Measurements from ENCODE around the gene ALDH8A1.

ALDH8A1 gene

DNA sequence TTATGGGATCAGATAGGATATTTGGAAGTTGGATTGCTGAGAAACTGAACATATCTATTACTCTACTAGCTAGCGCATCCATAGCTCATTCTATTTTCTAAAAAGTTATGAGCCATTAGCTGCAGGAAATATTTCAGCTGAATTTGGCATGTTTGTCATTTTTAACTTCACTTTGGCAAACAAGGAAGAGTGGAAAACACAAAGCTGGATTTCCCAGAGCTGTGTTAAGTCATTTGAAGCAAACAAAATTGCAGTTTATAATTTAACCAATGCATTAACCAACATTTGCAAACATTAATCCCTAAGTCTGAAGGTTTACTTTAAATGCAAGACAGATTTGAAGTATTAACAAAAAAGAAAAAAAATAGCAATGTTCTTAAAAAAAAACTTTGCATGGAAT lies 1.2 kb downstream of the ALDH8A1 start:
- H3K36me3 ChIP-seq (ENCODE audit: control insufficient read depth, insufficient read depth, low read length) = no peaks in the 10 kb centered on the region
- no peaks in the 10 kb centered on the region for H3K4me1 ChIP-seq (ENCODE audit: control insufficient read depth, insufficient read depth, low read length)
- H3K27me3 ChIP-seq (ENCODE audit: control insufficient read depth, insufficient read depth, low read length) = no peaks in the 10 kb centered on the region
- H3K4me3 ChIP-seq (ENCODE audit: low read depth, low read length) = no peak overlapping the region
- H3K9me3 ChIP-seq (ENCODE audit: control insufficient read depth, insufficient read depth, low read length) = no peaks in the 10 kb centered on the region
- no peak overlapping the region for H3K9ac ChIP-seq (ENCODE audit: low read depth, low read length)

DNA sequence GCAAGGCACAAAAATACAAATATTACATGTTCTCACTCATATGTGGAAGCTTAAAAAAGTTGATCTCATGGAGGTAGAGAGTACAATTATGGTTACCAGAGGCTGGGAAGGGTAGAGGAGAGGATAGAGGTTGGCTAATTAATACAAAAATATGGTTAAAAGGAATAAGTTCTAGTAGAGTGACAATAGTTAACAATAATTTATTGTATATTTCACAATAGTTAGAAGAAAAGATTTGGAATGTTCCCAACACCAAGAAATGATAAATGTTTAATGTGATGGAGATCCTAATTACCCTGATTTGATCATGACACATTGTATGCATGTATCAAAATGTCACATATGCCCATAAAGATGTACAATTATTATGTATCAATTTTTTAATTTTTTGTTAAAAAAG lies 1.8 kb downstream of the ALDH8A1 start:
- no peaks in the 10 kb centered on the region for H3K9me3 ChIP-seq (ENCODE audit: control insufficient read depth, insufficient read depth, low read length)
- H3K36me3 ChIP-seq (ENCODE audit: control insufficient read depth, insufficient read depth, low read length) = no peaks in the 10 kb centered on the region
- H3K27me3 ChIP-seq (ENCODE audit: control insufficient read depth, insufficient read depth, low read length) = no peaks in the 10 kb centered on the region
- no peak overlapping the region for H3K4me3 ChIP-seq (ENCODE audit: low read depth, low read length)
- H3K4me1 ChIP-seq (ENCODE audit: control insufficient read depth, insufficient read depth, low read length) = no peaks in the 10 kb centered on the region
- H3K9ac ChIP-seq (ENCODE audit: low read depth, low read length) = no peak overlapping the region

DNA sequence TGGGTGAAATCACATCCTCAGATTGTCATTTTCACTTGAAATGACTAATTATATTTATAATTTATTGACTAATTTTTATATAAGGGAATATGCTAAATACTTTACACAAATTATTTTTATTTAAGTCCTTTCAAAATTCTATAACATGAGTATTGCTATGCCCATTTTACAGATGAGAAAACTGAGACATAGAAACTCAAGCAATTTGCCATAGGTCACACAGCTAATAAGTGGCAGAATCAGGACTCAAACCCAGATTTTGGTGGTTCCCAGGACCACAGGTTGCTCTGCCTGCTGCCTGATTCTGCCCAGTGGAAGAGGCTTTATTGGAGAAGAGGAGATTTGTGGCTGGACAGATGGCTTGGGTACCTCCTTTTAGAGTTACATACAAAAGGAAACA lies 4.9 kb downstream of the ALDH8A1 start:
- no peaks in the 10 kb centered on the region for H3K9me3 ChIP-seq (ENCODE audit: control insufficient read depth, insufficient read depth, low read length)
- H3K36me3 ChIP-seq (ENCODE audit: control insufficient read depth, insufficient read depth, low read length) = no peaks in the 10 kb centered on the region
- H3K4me1 ChIP-seq (ENCODE audit: control insufficient read depth, insufficient read depth, low read length) = no peaks in the 10 kb centered on the region
- H3K9ac ChIP-seq (ENCODE audit: low read depth, low read length) = no peak overlapping the region
- no peaks in the 10 kb centered on the region for H3K27me3 ChIP-seq (ENCODE audit: control insufficient read depth, insufficient read depth, low read length)
- H3K4me3 ChIP-seq (ENCODE audit: low read depth, low read length) = no peak overlapping the region

DNA sequence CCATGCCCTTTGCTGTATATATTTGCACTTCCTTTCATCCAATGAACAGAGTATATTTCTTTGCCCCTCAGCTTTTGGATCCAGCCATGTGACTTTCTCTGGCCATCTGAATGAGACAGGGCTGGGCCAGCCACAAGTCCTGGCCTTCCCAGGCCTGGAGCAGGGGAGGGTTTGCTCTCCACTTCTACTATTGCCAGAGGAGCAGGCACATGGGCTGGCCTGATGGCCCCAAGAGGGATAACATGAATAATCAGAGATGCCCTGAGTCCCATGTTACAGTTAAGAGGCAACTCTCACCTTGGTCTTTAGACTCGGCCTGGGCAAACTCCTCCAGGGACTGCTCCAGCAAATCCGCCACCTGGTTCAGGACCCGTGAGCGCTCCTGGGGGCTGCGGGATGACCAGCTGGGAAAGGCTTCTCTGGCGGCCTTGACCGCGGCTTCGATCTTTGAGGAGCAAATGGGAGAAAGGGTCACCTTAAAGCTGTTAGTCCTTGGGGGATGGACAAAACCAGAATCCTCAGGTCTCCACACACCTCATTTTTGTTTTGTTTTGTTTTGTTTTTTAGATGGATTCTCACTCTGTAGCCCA lies 6.3 kb downstream of the ALDH8A1 start:
- Histone ChIP-seq H3K4me1 (ENCODE audit: control insufficient read depth, insufficient read depth, low read length) (no peaks in the 10 kb centered on the region), H3K36me3 (ENCODE audit: control insufficient read depth, insufficient read depth, low read length) (no peaks in the 10 kb centered on the region), H3K27me3 (ENCODE audit: control insufficient read depth, insufficient read depth, low read length) (no peaks in the 10 kb centered on the region), H3K9me3 (ENCODE audit: control insufficient read depth, insufficient read depth, low read length) (no peaks in the 10 kb centered on the region), H3K4me3 (ENCODE audit: low read depth, low read length) (no peak overlapping the region), H3K9ac (ENCODE audit: low read depth, low read length) (no peak overlapping the region)

DNA sequence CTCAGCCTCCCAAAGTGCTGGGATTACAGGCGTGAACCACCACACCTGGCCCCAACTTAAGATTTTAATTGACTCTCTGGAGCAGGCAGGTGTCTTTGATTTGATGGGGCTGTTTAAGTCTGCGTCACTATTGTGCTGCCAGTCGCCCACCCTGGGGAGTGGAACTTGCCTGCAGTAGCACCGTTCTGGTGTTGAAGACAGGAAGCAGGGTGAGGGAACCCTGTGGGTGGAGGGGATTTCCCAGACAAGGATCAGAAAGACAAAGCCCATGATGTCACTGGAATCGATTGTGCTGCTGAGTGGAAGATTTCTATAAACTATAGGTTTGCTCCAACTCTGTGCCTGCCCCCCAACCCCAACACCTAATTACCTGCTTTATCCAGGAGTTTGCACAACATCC lies 11.0 kb downstream of the ALDH8A1 start:
- no peaks in the 10 kb centered on the region for H3K4me1 ChIP-seq (ENCODE audit: control insufficient read depth, insufficient read depth, low read length)
- no peaks in the 10 kb centered on the region for H3K27me3 ChIP-seq (ENCODE audit: control insufficient read depth, insufficient read depth, low read length)
- no peaks in the 10 kb centered on the region for H3K9me3 ChIP-seq (ENCODE audit: control insufficient read depth, insufficient read depth, low read length)
- H3K4me3 ChIP-seq (ENCODE audit: low read depth, low read length) = no peak overlapping the region
- H3K36me3 ChIP-seq (ENCODE audit: control insufficient read depth, insufficient read depth, low read length) = no peaks in the 10 kb centered on the region
- no peak overlapping the region for H3K9ac ChIP-seq (ENCODE audit: low read depth, low read length)

DNA sequence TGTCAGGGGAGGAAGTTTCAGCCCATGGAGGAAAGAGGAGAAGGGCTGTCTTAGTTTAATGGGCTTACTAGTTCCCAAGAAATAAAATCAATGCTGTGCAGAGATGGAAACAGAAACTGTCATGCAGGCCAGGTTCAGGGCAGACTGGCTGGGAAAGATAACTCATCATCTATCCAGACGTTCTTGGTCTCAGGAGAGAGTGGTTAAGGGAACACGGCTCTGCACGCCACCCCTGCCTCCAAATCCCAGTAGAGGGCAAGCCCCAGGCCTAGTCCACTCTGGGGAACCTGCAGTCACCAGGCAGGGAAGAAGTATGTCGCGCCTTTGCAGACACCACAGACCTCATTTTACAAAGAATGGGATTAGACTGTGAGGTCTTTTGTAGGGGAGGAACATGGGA lies 12.5 kb downstream of the ALDH8A1 start:
- H3K36me3 ChIP-seq (ENCODE audit: control insufficient read depth, insufficient read depth, low read length) = no peaks in the 10 kb centered on the region
- no peaks in the 10 kb centered on the region for H3K27me3 ChIP-seq (ENCODE audit: control insufficient read depth, insufficient read depth, low read length)
- no peak overlapping the region for H3K9ac ChIP-seq (ENCODE audit: low read depth, low read length)
- H3K9me3 ChIP-seq (ENCODE audit: control insufficient read depth, insufficient read depth, low read length) = no peaks in the 10 kb centered on the region
- H3K4me3 ChIP-seq (ENCODE audit: low read depth, low read length) = no peak overlapping the region
- no peaks in the 10 kb centered on the region for H3K4me1 ChIP-seq (ENCODE audit: control insufficient read depth, insufficient read depth, low read length)

DNA sequence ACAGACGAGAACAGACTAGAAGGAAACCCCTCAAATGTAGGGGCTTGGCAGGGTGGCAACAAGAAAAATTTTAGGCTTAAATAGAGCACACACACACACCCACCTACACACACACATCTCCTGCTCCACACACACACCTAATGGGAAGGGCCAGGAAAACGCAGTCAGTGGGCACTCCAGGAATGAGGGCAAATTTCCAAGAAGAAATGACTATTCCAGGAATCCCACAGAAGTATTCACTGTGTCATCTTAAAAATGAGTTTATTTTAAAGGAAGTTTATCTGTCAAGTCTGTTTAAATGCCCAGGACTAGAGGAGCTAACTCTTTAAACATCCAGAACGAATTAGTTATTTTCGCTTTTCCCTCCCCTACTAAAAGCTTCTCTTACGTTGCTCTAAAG lies 13.0 kb downstream of the ALDH8A1 start:
- no peak overlapping the region for H3K9ac ChIP-seq (ENCODE audit: low read depth, low read length)

DNA sequence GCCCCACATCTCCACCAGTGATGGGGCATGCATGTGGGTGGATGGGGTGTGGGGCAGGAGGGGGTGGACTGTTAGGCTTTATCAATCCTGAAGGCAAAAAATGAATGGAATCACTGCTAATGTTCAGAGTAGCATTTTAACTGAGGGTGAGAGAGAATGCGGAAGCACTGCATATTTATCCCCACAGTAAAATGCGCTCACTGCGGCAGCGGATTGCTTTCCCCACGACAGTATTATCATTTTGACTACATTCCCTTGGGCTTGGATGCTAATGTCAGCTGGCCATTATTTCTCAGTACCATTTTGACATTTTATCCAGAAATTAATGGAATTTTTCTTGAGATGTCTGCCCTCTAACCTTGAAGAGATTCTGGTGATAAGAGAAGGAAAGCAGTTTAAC lies 13.4 kb downstream of the ALDH8A1 start:
- no peak overlapping the region for H3K4me3 ChIP-seq (ENCODE audit: low read depth, low read length)
- no peaks in the 10 kb centered on the region for H3K27me3 ChIP-seq (ENCODE audit: control insufficient read depth, insufficient read depth, low read length)
- H3K36me3 ChIP-seq (ENCODE audit: control insufficient read depth, insufficient read depth, low read length) = no peaks in the 10 kb centered on the region
- no peaks in the 10 kb centered on the region for H3K9me3 ChIP-seq (ENCODE audit: control insufficient read depth, insufficient read depth, low read length)
- no peak overlapping the region for H3K9ac ChIP-seq (ENCODE audit: low read depth, low read length)
- H3K4me1 ChIP-seq (ENCODE audit: control insufficient read depth, insufficient read depth, low read length) = no peaks in the 10 kb centered on the region

More for the DNA sequence above, 13.0 kb downstream of the ALDH8A1 start:
- no peak overlapping the region for H3K4me3 ChIP-seq (ENCODE audit: low read depth, low read length)
- H3K36me3 ChIP-seq (ENCODE audit: control insufficient read depth, insufficient read depth, low read length) = no peaks in the 10 kb centered on the region
- no peaks in the 10 kb centered on the region for H3K4me1 ChIP-seq (ENCODE audit: control insufficient read depth, insufficient read depth, low read length)
- H3K9me3 ChIP-seq (ENCODE audit: control insufficient read depth, insufficient read depth, low read length) = no peaks in the 10 kb centered on the region
- H3K27me3 ChIP-seq (ENCODE audit: control insufficient read depth, insufficient read depth, low read length) = no peaks in the 10 kb centered on the region

DNA sequence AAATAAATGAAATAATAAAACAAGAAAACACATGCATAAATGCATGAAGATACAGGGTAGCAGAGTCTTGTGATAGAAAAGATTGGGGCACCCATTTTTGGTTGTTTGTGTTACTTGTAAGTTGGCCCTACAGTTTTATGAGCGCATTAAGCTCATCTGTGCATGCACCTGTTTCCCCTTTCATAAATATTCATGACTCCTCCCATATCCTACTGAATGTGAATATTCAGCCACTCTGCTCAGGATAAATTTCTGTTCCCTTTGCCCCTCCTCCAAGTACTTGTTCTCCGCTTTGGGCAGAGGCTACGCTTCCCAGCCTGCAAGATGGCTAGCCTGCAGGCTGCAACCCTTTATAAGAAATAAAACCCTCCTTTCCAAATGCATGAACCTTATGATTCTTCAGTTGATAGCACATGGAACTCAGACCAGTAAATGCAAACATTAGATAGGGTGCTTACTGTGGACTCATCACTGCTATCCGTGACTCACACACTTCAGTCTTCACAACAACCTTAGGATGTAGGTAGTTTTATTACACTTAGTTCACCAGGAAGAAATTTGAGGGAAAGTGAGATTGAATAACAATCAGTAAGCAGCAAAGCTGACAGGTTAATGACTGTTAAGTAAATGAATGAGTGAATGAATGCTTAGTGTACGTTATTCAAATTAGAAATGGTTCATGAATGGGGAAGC lies 15.0 kb downstream of the ALDH8A1 start:
- Histone ChIP-seq H3K4me1 (ENCODE audit: control insufficient read depth, insufficient read depth, low read length) (no peaks in the 10 kb centered on the region), H3K4me3 (ENCODE audit: low read depth, low read length) (no peak overlapping the region), H3K27me3 (ENCODE audit: control insufficient read depth, insufficient read depth, low read length) (no peaks in the 10 kb centered on the region), H3K9ac (ENCODE audit: low read depth, low read length) (no peak overlapping the region), H3K9me3 (ENCODE audit: control insufficient read depth, insufficient read depth, low read length) (no peaks in the 10 kb centered on the region), H3K36me3 (ENCODE audit: control insufficient read depth, insufficient read depth, low read length) (no peaks in the 10 kb centered on the region)

DNA sequence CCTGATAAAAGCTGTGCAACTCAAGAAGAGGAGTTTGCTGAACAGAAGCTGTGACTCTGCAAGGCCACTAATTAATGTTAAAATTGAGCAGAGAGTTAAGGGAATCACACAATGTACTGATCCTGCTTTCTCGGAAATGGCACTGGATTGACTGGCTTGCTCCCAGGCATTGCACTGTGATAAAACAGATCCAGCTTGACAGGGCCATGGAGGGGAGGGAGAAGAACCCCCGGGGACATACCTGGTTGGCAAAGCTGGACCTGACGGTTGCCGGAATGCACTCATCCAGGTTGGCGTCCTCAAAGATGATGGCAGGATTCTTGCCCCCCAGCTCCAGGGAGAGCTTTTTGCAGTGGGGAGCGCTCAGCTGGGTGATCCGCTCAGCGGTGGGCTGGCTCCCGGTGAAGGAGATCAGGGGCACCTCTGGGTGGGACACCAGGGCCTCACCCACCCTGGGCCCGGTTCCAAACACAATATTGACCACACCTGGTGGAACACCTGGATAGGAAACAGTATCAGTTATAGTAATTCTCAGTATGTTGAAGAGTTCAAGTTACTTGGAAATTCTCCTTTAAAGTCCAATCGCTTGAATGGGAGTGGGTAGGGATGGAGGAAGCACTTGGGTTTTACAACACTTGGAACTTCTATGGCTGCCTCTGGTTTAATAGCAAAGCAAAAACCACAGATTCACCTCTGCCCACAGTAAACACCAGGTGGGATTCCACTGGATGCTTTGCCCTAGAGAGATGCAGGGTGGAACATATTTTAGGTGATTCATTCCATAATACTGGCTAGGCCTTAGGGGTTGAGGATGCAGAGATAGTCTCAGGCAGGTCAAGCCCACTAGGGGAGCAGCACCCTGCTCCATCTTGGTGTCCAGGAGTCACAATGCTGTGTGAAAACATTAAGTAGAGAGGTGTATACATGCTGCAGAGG lies 17.1 kb downstream of the ALDH8A1 start:
- Histone ChIP-seq H3K9ac (ENCODE audit: low read depth, low read length) (no peak overlapping the region), H3K4me1 (ENCODE audit: control insufficient read depth, insufficient read depth, low read length) (no peaks in the 10 kb centered on the region), H3K36me3 (ENCODE audit: control insufficient read depth, insufficient read depth, low read length) (no peaks in the 10 kb centered on the region), H3K4me3 (ENCODE audit: low read depth, low read length) (no peak overlapping the region), H3K9me3 (ENCODE audit: control insufficient read depth, insufficient read depth, low read length) (no peaks in the 10 kb centered on the region), H3K27me3 (ENCODE audit: control insufficient read depth, insufficient read depth, low read length) (no peaks in the 10 kb centered on the region)

DNA sequence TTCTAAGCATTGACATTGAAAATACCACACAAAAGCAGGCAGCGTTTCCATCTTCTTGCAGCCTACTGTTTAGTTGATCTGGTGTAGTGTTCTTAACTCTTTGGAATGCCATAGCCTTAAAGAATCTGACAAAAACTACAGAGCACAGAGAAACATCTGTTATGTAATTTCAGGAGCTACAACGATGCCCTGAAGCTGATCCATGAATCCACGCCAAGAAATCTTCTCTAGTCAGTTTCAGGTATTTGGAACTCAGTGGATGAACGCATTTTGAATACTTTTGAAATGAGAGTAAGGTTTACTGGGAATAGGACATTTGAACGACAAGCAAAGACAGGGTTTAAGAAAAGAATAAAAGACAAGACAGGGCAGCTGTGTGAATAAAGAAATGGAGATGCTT lies 17.8 kb downstream of the ALDH8A1 start:
- no peak overlapping the region for H3K4me3 ChIP-seq (ENCODE audit: low read depth, low read length)
- H3K4me1 ChIP-seq (ENCODE audit: control insufficient read depth, insufficient read depth, low read length) = no peaks in the 10 kb centered on the region
- no peaks in the 10 kb centered on the region for H3K36me3 ChIP-seq (ENCODE audit: control insufficient read depth, insufficient read depth, low read length)
- H3K9me3 ChIP-seq (ENCODE audit: control insufficient read depth, insufficient read depth, low read length) = no peaks in the 10 kb centered on the region
- H3K27me3 ChIP-seq (ENCODE audit: control insufficient read depth, insufficient read depth, low read length) = no peaks in the 10 kb centered on the region
- no peak overlapping the region for H3K9ac ChIP-seq (ENCODE audit: low read depth, low read length)

DNA sequence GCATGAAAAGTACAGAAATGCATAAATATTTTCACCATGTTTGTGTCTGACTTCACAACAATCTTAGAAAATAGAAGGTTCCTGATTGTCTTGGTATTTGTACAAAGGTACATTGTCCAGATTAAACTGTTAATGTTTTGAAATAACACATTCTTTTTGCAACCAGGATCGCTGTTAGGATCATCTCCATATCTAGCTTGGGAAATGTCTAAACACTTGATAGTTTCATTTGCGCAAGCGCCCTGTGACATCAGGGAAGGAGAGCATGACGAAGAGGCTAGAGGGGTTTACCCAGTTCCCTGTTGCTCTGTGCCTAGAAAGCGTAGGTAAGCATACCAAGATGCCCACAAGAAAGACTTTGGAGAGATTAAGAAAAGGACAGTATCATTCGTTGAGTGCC lies 19.4 kb downstream of the ALDH8A1 start:
- no peak overlapping the region for H3K4me3 ChIP-seq (ENCODE audit: low read depth, low read length)
- H3K27me3 ChIP-seq (ENCODE audit: control insufficient read depth, insufficient read depth, low read length) = no peaks in the 10 kb centered on the region
- no peaks in the 10 kb centered on the region for H3K4me1 ChIP-seq (ENCODE audit: control insufficient read depth, insufficient read depth, low read length)
- H3K9me3 ChIP-seq (ENCODE audit: control insufficient read depth, insufficient read depth, low read length) = no peaks in the 10 kb centered on the region
- H3K36me3 ChIP-seq (ENCODE audit: control insufficient read depth, insufficient read depth, low read length) = no peaks in the 10 kb centered on the region
- no peak overlapping the region for H3K9ac ChIP-seq (ENCODE audit: low read depth, low read length)

All from iPS-15b (cell line).